Activated CD8-positive, alpha-beta memory T cell treated with anti-CD3 and anti-CD28 coated beads, Interleukin-2, amount 50 U/mL, for 48 hours (primary cell): ENCODE measurements around the gene TBC1D2.

Experiments
- DNase-seq: peaks from one replicate; pipeline ENCODE4 v3.0.0-alpha.2; 2020

The TBC1D2 gene

GRCh38 chr9:98235126-98235525, 20.3 kb downstream of the TBC1D2 start:
- no peak for DNase-seq

- no peak for DNase-seq
These were observed 21.1 kb downstream of the TBC1D2 start for GRCh38 chr9:98234245-98234825.

- DNase-seq, result no peak
These were observed 22.5 kb downstream of the TBC1D2 start for GRCh38 chr9:98232926-98233325.

- no peak for DNase-seq
These were observed 23.5 kb downstream of the TBC1D2 start for GRCh38 chr9:98231770-98232478.

GRCh38 chr9:98230789-98231188, 24.7 kb downstream of the TBC1D2 start:
- no peak for DNase-seq

- DNase-seq, result no peak
These were observed 25.1 kb downstream of the TBC1D2 start for GRCh38 chr9:98230304-98230703.

- no peak for DNase-seq
These were observed 25.8 kb downstream of the TBC1D2 start for GRCh38 chr9:98229620-98230019.

- DNase-seq, result no peak
These were observed 26.4 kb downstream of the TBC1D2 start for GRCh38 chr9:98229090-98229395.

GRCh38 chr9:98228392-98229089, 26.9 kb downstream of the TBC1D2 start:
- no peak for DNase-seq

GRCh38 chr9:98227883-98228282, 27.6 kb downstream of the TBC1D2 start:
- no peak for DNase-seq

GRCh38 chr9:98226957-98227356, 28.5 kb downstream of the TBC1D2 start:
- no peak for DNase-seq

- DNase-seq, result no peak
These were observed 28.9 kb downstream of the TBC1D2 start for GRCh38 chr9:98226516-98226915.

- no peak for DNase-seq
These were observed 30.4 kb downstream of the TBC1D2 start for GRCh38 chr9:98225015-98225442.

- DNase-seq, result no peak
These were observed 32.4 kb downstream of the TBC1D2 start for GRCh38 chr9:98222885-98223691.

GRCh38 chr9:98220911-98221310, 34.5 kb downstream of the TBC1D2 start:
- DNase-seq, result no peak

- DNase-seq, result no peak
These were observed 35.6 kb downstream of the TBC1D2 start for GRCh38 chr9:98219794-98220370.

GRCh38 chr9:98219364-98219716, 36.1 kb downstream of the TBC1D2 start:
- DNase-seq, result no peak

- DNase-seq, result no peak
These were observed 36.7 kb downstream of the TBC1D2 start for GRCh38 chr9:98218562-98219363.

- DNase-seq, result no peak
These were observed 38.2 kb downstream of the TBC1D2 start for GRCh38 chr9:98217255-98217654.

- DNase-seq, result no peak
These were observed 39.1 kb downstream of the TBC1D2 start for GRCh38 chr9:98216391-98216790.

- no peak for DNase-seq
These were observed 39.6 kb downstream of the TBC1D2 start for GRCh38 chr9:98215821-98216220.

- no peak for DNase-seq
These were observed 40.2 kb downstream of the TBC1D2 start for GRCh38 chr9:98215271-98215670.
